HL-60 (cell line): ENCODE results near the gene SARDH.

Source experiments
- REST ChIP-seq: IDR thresholded peaks from 2 replicates; pipeline ENCODE4 v1.6.1; 2012; ENCODE audit warnings: low read depth; ENCODE audit not compliant: insufficient replicate concordance
- TF ChIP-seq, protein P1 (sequence below): IDR thresholded peaks from one replicate; pipeline ENCODE4 v1.5.1; 2011; ENCODE audit warnings: low read length, control low read depth, inconsistent platforms; ENCODE audit not compliant: insufficient read depth

DNA sequence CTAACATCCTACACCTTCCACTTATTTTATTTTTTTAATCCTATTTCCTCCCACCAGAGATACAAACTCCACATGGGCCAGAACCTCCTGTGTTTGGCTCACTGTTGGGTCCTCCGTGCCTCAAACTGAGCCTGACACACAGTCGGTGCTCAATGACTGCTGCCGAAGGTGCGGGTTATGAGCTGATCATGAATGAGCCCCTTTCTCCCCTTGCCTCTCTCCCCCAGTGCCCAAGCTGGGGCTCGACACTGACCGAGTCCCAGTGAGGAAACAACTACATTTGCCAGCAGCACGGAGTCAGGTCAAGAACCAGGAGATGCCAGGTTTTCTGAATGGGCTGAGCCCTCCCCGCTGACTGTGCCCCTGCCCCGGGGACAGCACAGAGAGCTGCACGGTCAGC is 45.0 kb downstream of the SARDH start:
- TF ChIP-seq, protein P1, sequence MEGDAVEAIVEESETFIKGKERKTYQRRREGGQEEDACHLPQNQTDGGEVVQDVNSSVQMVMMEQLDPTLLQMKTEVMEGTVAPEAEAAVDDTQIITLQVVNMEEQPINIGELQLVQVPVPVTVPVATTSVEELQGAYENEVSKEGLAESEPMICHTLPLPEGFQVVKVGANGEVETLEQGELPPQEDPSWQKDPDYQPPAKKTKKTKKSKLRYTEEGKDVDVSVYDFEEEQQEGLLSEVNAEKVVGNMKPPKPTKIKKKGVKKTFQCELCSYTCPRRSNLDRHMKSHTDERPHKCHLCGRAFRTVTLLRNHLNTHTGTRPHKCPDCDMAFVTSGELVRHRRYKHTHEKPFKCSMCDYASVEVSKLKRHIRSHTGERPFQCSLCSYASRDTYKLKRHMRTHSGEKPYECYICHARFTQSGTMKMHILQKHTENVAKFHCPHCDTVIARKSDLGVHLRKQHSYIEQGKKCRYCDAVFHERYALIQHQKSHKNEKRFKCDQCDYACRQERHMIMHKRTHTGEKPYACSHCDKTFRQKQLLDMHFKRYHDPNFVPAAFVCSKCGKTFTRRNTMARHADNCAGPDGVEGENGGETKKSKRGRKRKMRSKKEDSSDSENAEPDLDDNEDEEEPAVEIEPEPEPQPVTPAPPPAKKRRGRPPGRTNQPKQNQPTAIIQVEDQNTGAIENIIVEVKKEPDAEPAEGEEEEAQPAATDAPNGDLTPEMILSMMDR = no peak
- no peak for TF ChIP-seq REST
